ENCODE data around the gene PPP1R27. TPM values are rescaled to one million over a fixed set of nuclear protein-coding genes. Genes with fewer than 3 reads are reported as not detected.
"Not testable (repeated sequence)": the region's sequence is repeated elsewhere in the genome, so short reads cannot be mapped to it uniquely, and the experiment has no call there.

PPP1R27 gene
- total RNA-seq, 1 experiment from 2014 or later: not detected

GRCh38 chr17:81841866-81842265 is 7.0 kb upstream of the PPP1R27 start:
- H3K4me3 ChIP-seq: no peak overlapping the region
- H3K27ac ChIP-seq: no peak overlapping the region
- H3K27me3 ChIP-seq (replicated peaks): no peaks in the 10 kb centered on the region
- no peaks in the 10 kb centered on the region for H3K9me3 ChIP-seq (replicated peaks)
- H3K4me1 ChIP-seq (replicated peaks): no peaks in the 10 kb centered on the region
- no peak for DNase-seq (ENCODE audit: low read depth in 1 of 2, low spot score in 2 of 2)
- H3K36me3 ChIP-seq: peaks cover 52% of the 10 kb centered on the region

GRCh38 chr17:81840826-81841778 is 6.3 kb upstream of the PPP1R27 start:
- Histone ChIP-seq H3K27me3 (replicated peaks) (no peaks in the 10 kb centered on the region), H3K36me3 (peaks cover 44% of the 10 kb centered on the region), H3K27ac (no peak overlapping the region), H3K4me3 (no peak overlapping the region), H3K9me3 (replicated peaks) (no peaks in the 10 kb centered on the region), H3K4me1 (replicated peaks) (no peaks in the 10 kb centered on the region)
- DNase-seq (ENCODE audit: low read depth in 1 of 2, low spot score in 2 of 2): peak in 1 of 2 experiments; percentile 55

GRCh38 chr17:81840059-81840458 is 5.2 kb upstream of the PPP1R27 start:
- peaks cover 34% of the 10 kb centered on the region for H3K36me3 ChIP-seq
- not testable (repeated sequence) for H3K9me3 ChIP-seq (replicated peaks); H3K27ac ChIP-seq; H3K4me1 ChIP-seq (replicated peaks); H3K27me3 ChIP-seq (replicated peaks); DNase-seq (ENCODE audit: low read depth in 1 of 2, low spot score in 2 of 2); H3K4me3 ChIP-seq

GRCh38 chr17:81839301-81839700 is 4.5 kb upstream of the PPP1R27 start:
- Histone ChIP-seq H3K9me3 (replicated peaks) (no peaks in the 10 kb centered on the region), H3K27ac (no peak overlapping the region), H3K4me3 (no peak overlapping the region), H3K27me3 (replicated peaks) (no peaks in the 10 kb centered on the region), H3K4me1 (replicated peaks) (peaks cover 3% of the 10 kb centered on the region), H3K36me3 (peaks cover 26% of the 10 kb centered on the region)
- DNase-seq (ENCODE audit: low read depth in 1 of 2, low spot score in 2 of 2): no peak

DNA sequence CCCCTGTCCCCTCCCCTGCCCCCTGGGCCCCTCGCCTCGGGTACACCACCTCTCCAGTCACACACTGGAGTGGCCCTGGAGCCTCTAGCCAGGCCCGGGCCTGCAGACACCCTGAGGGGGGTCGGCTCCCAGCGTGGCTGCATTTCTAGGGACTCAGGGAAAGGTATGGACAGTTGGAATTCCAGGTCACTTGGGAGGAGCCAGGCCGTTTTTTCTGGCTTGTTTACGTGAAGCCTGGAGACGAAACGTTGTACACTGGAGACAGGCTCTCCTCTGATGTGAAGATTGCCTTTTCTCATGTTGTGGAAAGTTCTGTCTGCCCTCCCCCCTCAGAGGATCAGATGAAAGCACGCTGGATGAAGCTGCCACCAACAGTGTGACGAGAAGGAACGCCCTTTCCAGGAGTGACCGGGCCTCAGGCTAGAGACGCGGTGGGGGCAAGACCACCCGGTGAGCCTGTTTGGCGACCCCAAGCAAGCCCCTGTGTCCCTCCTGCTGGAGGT is 4.0 kb upstream of the PPP1R27 start:
- Histone ChIP-seq H3K4me3 (no peak overlapping the region), H3K9me3 (replicated peaks) (no peaks in the 10 kb centered on the region), H3K4me1 (replicated peaks) (peaks cover 8% of the 10 kb centered on the region), H3K36me3 (peaks cover 21% of the 10 kb centered on the region), H3K27me3 (replicated peaks) (no peaks in the 10 kb centered on the region), H3K27ac (no peak overlapping the region)
- no peak for DNase-seq (ENCODE audit: low read depth in 1 of 2, low spot score in 2 of 2)

DNA sequence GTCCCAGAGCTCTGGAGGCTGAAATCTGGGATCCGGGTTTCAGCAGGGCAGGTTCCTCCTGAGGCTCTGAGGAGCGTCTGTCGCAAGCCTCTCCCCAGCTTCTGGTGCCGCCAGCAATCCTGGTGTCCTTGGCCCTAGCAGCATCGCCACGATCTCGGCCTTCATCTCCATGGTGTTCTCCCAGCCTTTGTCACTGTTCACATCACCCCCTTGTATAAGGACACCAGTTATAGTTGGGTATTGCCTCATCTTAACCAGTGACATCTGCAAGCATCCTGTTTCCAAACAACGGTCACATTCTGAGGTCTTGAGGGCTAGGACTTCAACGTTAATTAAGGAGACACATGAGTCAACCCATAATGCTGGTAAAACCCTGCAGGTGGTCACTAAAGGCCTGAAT is 2.8 kb upstream of the PPP1R27 start:
- no peak overlapping the region for H3K4me3 ChIP-seq
- no peak overlapping the region for H3K27ac ChIP-seq
- peaks cover 16% of the 10 kb centered on the region for H3K4me1 ChIP-seq (replicated peaks)
- no peaks in the 10 kb centered on the region for H3K9me3 ChIP-seq (replicated peaks)
- H3K36me3 ChIP-seq: peaks cover 12% of the 10 kb centered on the region
- no peaks in the 10 kb centered on the region for H3K27me3 ChIP-seq (replicated peaks)
- DNase-seq (ENCODE audit: low read depth in 1 of 2, low spot score in 2 of 2): no peak

GRCh38 chr17:81833921-81834830 is 674 bp downstream of the PPP1R27 start:
- Histone ChIP-seq H3K9me3 (replicated peaks) (no peaks in the 10 kb centered on the region), H3K27me3 (replicated peaks) (no peaks in the 10 kb centered on the region), H3K36me3 (peaks cover 12% of the 10 kb centered on the region; the same call in 1 of the 2 replicates), H3K27ac (no peak overlapping the region; the same call in 1 of the 2 replicates), H3K4me3 (peak overlapping the region; percentile 87), H3K4me1 (replicated peaks) (peaks cover 29% of the 10 kb centered on the region)
- no peak for DNase-seq (ENCODE audit: low read depth in 1 of 2, low spot score in 2 of 2)

GRCh38 chr17:81833160-81833920 is 1.5 kb downstream of the PPP1R27 start, which contains the start of gene MCRIP1:
Gene MCRIP1, minus strand, starts transcription at chr17:81833291. Its CDS starts 8,785 bp downstream, at chr17:81824506.
- Histone ChIP-seq H3K9me3 (replicated peaks) (no peaks in the 10 kb centered on the region), H3K4me3 (peak within 1 kb of the TSS; percentile 87), H3K27ac (peak within 1 kb of the TSS; percentile 84), H3K27me3 (replicated peaks) (no peaks in the 10 kb centered on the region), H3K4me1 (replicated peaks) (peaks cover 29% of the 10 kb centered on the region), H3K36me3 (peaks cover 12% of the 10 kb centered on the region; the same call in 1 of the 2 replicates)
- DNase-seq (ENCODE audit: low read depth in 1 of 2, low spot score in 2 of 2): peak; percentile 85 to 98

DNA sequence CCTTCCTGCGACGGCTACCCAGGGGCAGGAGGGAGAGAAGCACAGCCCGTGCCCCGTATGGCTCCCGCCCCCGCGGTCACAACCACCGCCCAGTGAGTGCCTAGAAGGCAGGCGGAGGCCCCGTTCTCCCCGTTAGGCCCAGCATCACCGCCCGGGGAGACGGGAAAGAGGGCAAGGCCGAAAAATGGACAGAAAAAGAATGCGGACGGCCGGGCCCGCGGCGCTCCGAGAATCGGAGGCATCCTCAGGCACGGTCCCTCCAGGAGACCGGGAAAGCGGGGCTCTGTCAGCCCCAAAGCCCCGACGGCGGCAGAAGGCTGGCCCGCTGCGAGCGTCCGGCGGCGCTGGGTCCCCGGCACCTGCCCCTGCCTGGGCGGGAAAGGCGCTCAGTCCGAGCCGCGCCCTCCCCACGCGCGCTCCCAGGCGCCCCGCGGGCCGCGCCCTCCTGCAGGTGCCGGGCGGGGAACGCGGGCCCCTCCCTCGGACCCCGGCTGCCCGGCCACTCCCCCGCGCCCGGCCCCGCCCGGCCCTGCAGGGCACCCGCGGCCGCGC is 2.2 kb downstream of the PPP1R27 start:
- H3K27ac ChIP-seq: no peak overlapping the region
- peak in 1 of 2 experiments; percentile 58 for DNase-seq (ENCODE audit: low read depth in 1 of 2, low spot score in 2 of 2)
- H3K27me3 ChIP-seq (replicated peaks): no peaks in the 10 kb centered on the region
- H3K4me3 ChIP-seq: peak overlapping the region; percentile 87
- H3K9me3 ChIP-seq (replicated peaks): no peaks in the 10 kb centered on the region
- H3K4me1 ChIP-seq (replicated peaks): peaks cover 29% of the 10 kb centered on the region
- peaks cover 12% of the 10 kb centered on the region; the same call in 1 of the 2 replicates for H3K36me3 ChIP-seq

DNA sequence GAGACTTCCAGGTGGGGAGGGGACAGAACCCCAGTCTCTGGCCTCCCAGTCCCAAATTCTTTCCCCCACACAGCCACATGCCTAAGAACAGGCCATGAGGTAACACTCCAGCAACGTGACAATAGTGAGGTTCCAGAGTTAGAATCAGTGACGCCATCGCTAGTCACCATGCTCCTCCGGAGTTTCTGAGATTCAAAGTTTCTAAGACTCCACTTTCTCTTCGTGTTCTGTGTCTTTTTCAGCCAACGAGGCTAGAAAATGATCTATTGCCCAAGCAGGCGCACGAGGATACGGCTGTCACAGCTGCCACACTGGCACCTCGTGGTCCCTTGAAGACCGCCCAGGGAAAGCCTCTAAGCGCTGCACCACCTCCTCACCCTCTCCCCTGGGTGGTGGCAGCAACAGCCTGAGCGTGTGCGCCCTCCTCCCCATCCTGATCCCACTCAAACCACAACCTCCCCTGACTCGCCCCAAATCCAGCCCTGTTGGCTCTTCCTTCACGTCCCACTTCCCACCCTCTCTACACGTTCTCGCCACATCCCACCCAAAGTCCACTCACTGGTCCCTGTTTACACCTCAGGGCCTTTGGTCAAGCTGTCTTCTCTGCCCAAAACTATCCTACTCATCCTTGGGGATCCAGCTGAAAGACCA is 2.8 kb downstream of the PPP1R27 start:
- Histone ChIP-seq H3K4me1 (replicated peaks) (peaks cover 29% of the 10 kb centered on the region), H3K4me3 (peak overlapping the region; percentile 87), H3K36me3 (peaks cover 12% of the 10 kb centered on the region; the same call in 1 of the 2 replicates), H3K27ac (no peak overlapping the region), H3K27me3 (replicated peaks) (no peaks in the 10 kb centered on the region), H3K9me3 (replicated peaks) (no peaks in the 10 kb centered on the region)
- peak in 1 of 2 experiments; percentile 39 for DNase-seq (ENCODE audit: low read depth in 1 of 2, low spot score in 2 of 2)

GRCh38 chr17:81831563-81831956 is 3.3 kb downstream of the PPP1R27 start:
- no peaks in the 10 kb centered on the region for H3K9me3 ChIP-seq (replicated peaks)
- H3K27me3 ChIP-seq (replicated peaks): no peaks in the 10 kb centered on the region
- no peak overlapping the region for H3K27ac ChIP-seq
- H3K36me3 ChIP-seq: peaks cover 12% of the 10 kb centered on the region; the same call in 1 of the 2 replicates
- peaks cover 29% of the 10 kb centered on the region for H3K4me1 ChIP-seq (replicated peaks)
- peak overlapping the region; percentile 87 for H3K4me3 ChIP-seq
- no peak for DNase-seq (ENCODE audit: low read depth in 1 of 2, low spot score in 2 of 2)

GRCh38 chr17:81829858-81830257 is 5.0 kb downstream of the PPP1R27 start:
- Histone ChIP-seq H3K27ac (no peak overlapping the region), H3K36me3 (peaks cover 12% of the 10 kb centered on the region; the same call in 1 of the 2 replicates), H3K27me3 (replicated peaks) (no peaks in the 10 kb centered on the region), H3K4me3 (no peak overlapping the region), H3K4me1 (replicated peaks) (peaks cover 29% of the 10 kb centered on the region), H3K9me3 (replicated peaks) (no peaks in the 10 kb centered on the region)
- DNase-seq (ENCODE audit: low read depth in 1 of 2, low spot score in 2 of 2): no peak

All from SJSA1 (cell line).